PC-3 (cell line): ENCODE data around the gene GADL1. TPM values are rescaled to one million over a fixed set of nuclear protein-coding genes. Genes with fewer than 3 reads are reported as not detected.

Experiments used
- ATAC-seq: fragments of 200-7000 bp; cut with Tn5 transposase; 2 replicates; pipeline ENCODE4 v1.9.1; 2020; ENCODE audit warnings: mild to moderate bottlenecking, moderate library complexity
- BruUV-seq: library from RNA; stranded (reverse); fragments of 400-500 nt; replicated peaks from 2 replicates; lab custom pipeline; 2021; lab: Mats Ljungman, UMichigan
- CTCF ChIA-PET: fragments of 300-600 bp; sonication (Branson Sonifier 250); formaldehyde crosslinking; loops from one replicate; lab custom pipeline; 2022; ENCODE audit warnings: antibody characterized with exemption; lab: Charles Lee
- POLR2A ChIA-PET: fragments of 300-600 bp; sonication (Branson Sonifier 250); formaldehyde crosslinking; loops from one replicate; lab custom pipeline; 2022; ENCODE audit warnings: antibody characterized with exemption; ENCODE audit not compliant: unreplicated experiment; lab: Charles Lee
- DNase-seq: peaks from one replicate; pipeline ENCODE4 v3.0.0-alpha.2; 2015
- H2AFZ ChIP-seq: fragments of 300-600 bp; sonication (generic); 2 replicates; pipeline ENCODE4 v1.6.0; 2016; ENCODE audit warnings: antibody characterized with exemption, low read length
- H3F3A ChIP-seq: fragments of 300-600 bp; sonication (generic); one replicate; pipeline ENCODE4 v1.6.0; 2017; ENCODE audit warnings: antibody characterized with exemption, low read length, control low read depth, mild to moderate bottlenecking; ENCODE audit not compliant: unreplicated experiment
- H3K27ac ChIP-seq: fragments of 300-600 bp; sonication (generic); 2 replicates; pipeline ENCODE4 v1.5.1; 2016; ENCODE audit warnings: mild to moderate bottlenecking, low read length
- H3K27me3 ChIP-seq: fragments of 300-600 bp; sonication (generic); 2 replicates; pipeline ENCODE4 v1.6.1; 2016; ENCODE audit warnings: low read length, mixed read lengths
- H3K36me3 ChIP-seq: fragments of 300-600 bp; sonication (generic); 2 replicates; pipeline ENCODE4 v1.6.1; 2016; ENCODE audit warnings: low read depth, mixed run types, low read length, mixed read lengths
- H3K4me1 ChIP-seq: fragments of 300-600 bp; sonication (generic); 2 replicates; pipeline ENCODE4 v1.5.1; 2016; ENCODE audit warnings: low read length; ENCODE audit not compliant: insufficient read depth
- H3K4me2 ChIP-seq: fragments of 300-600 bp; sonication (generic); 2 replicates; pipeline ENCODE4 v1.6.0; 2016; ENCODE audit warnings: low read length
- H3K4me3 ChIP-seq: fragments of 300-600 bp; sonication (generic); 2 replicates; pipeline ENCODE4 v1.5.1; 2016; ENCODE audit warnings: mild to moderate bottlenecking, low read length, mixed read lengths
- H3K79me2 ChIP-seq: fragments of 300-600 bp; sonication (generic); 2 replicates; pipeline ENCODE4 v1.6.1; 2017; ENCODE audit warnings: low read length, mixed read lengths
- H3K9ac ChIP-seq: fragments of 300-600 bp; sonication (generic); 2 replicates; pipeline ENCODE4 v1.6.0; 2016; ENCODE audit warnings: mild to moderate bottlenecking, low read length
- H3K9me2 ChIP-seq: fragments of 300-600 bp; sonication (generic); replicated peaks from 2 replicates; pipeline ENCODE4 v1.6.1; 2016; ENCODE audit warnings: mixed run types, low read length, mixed read lengths
- H3K9me3 ChIP-seq: fragments of 300-600 bp; sonication (generic); 2 replicates; pipeline ENCODE4 v1.6.1; 2016; ENCODE audit warnings: low read length, mixed read lengths
- H4K20me1 ChIP-seq: fragments of 300-600 bp; sonication (generic); 2 replicates; pipeline ENCODE4 v1.6.1; 2016; ENCODE audit warnings: low read length, mixed read lengths
- CTCF ChIP-seq: fragments of 300-600 bp; sonication (generic); conservative IDR thresholded peaks from 2 replicates; pipeline ENCODE4 v1.5.1; 2017; ENCODE audit warnings: antibody characterized with exemption, low read depth, mild to moderate bottlenecking, low read length
- EZH2 ChIP-seq: fragments of 300-600 bp; sonication (generic); IDR thresholded peaks from one replicate; pipeline ENCODE4 v1.6.1; 2017; ENCODE audit warnings: antibody characterized with exemption, mild to moderate bottlenecking, low read length; ENCODE audit not compliant: unreplicated experiment
- EZH2phosphoT487 ChIP-seq: fragments of 300-600 bp; sonication (generic); IDR thresholded peaks from 2 replicates; pipeline ENCODE4 v1.6.1; 2018; ENCODE audit warnings: mild to moderate bottlenecking, antibody characterized with exemption, low read length, borderline replicate concordance
- intact Hi-C: fragments of 100-400 bp; cut with micrococcal nuclease; formaldehyde crosslinking; loops from 2 replicates; pipeline ENCODE4 v1.9.0; 2023
- total RNA-seq: library from RNA; depleted of rRNA; stranded (reverse); fragments of >200 nt; gene quantifications from 2 replicates; pipeline ENCODE4 v1.2.3, GENCODE V29; 2014

The GADL1 gene
- total RNA-seq, 1 experiment from 2014 or later = not detected

GRCh38 chr3:30691944-30692343 is 202.5 kb downstream of the GADL1 start:
- H2AFZ ChIP-seq = no peak overlapping the region
- peaks cover 49% of the 10 kb centered on the region for H3K4me1 ChIP-seq
- H4K20me1 ChIP-seq = no peaks in the 10 kb centered on the region
- peaks cover 62% of the 10 kb centered on the region for H3K36me3 ChIP-seq
- H3K9ac ChIP-seq = no peak overlapping the region
- no peak for DNase-seq
- ChIA-PET POLR2A (no interaction called here), CTCF (interaction anchor here (0.8 to 2.5 kb wide), 2 partner anchors 60 to 649 kb away, joined by 3 to 10 read pairs; no protein-coding TSS in a partner anchor)
- H3K27ac ChIP-seq = no peak overlapping the region
- H3K79me2 ChIP-seq = peaks cover 20% of the 10 kb centered on the region
- intact Hi-C loops = loop anchor here (10.0 kb wide), 1 partner anchor 677 kb away; no protein-coding TSS in a partner anchor
- H3K9me2 ChIP-seq = no peaks in the 10 kb centered on the region
- no peak for ATAC-seq
- H3F3A ChIP-seq = peaks cover 5% of the 10 kb centered on the region
- no peak overlapping the region for H3K4me2 ChIP-seq
- no peak overlapping the region for H3K4me3 ChIP-seq
- H3K27me3 ChIP-seq = no peaks in the 10 kb centered on the region
- H3K9me3 ChIP-seq = no peaks in the 10 kb centered on the region
- TF ChIP-seq CTCF = no peak
- TF ChIP-seq EZH2 = no peak
- BruUV-seq = no TSS peak

GRCh38 chr3:30691249-30691880 is 203.1 kb downstream of the GADL1 start:
- ChIA-PET POLR2A (no interaction called here), CTCF (interaction anchor here (0.8 to 2.5 kb wide), 2 partner anchors 60 to 649 kb away, joined by 3 to 10 read pairs; no protein-coding TSS in a partner anchor)
- no peaks in the 10 kb centered on the region for H4K20me1 ChIP-seq
- no peak for DNase-seq
- intact Hi-C loops = loop anchor here (10.0 kb wide), 1 partner anchor 677 kb away; no protein-coding TSS in a partner anchor
- TF ChIP-seq EZH2phosphoT487 (no peak), EZH2 (no peak), CTCF (no peak)
- peaks cover 65% of the 10 kb centered on the region for H3K36me3 ChIP-seq
- no peak for ATAC-seq
- H3K9me3 ChIP-seq = no peaks in the 10 kb centered on the region
- no peak overlapping the region for H3K4me3 ChIP-seq
- H3F3A ChIP-seq = peaks cover 5% of the 10 kb centered on the region
- H3K4me2 ChIP-seq = no peak overlapping the region
- H3K27ac ChIP-seq = no peak overlapping the region
- no peak overlapping the region for H2AFZ ChIP-seq
- no peak overlapping the region for H3K9ac ChIP-seq
- H3K4me1 ChIP-seq = peaks cover 49% of the 10 kb centered on the region
- BruUV-seq = no TSS peak
- H3K79me2 ChIP-seq = peaks cover 26% of the 10 kb centered on the region
- H3K27me3 ChIP-seq = no peaks in the 10 kb centered on the region
- H3K9me2 ChIP-seq = no peaks in the 10 kb centered on the region

GRCh38 chr3:30690199-30690598 is 204.3 kb downstream of the GADL1 start:
- BruUV-seq = no TSS peak
- H3K27me3 ChIP-seq = no peaks in the 10 kb centered on the region
- H3K4me1 ChIP-seq = peaks cover 49% of the 10 kb centered on the region
- intact Hi-C loops = loop anchor here (10.0 kb wide), 1 partner anchor 675 kb away; no protein-coding TSS in a partner anchor
- H4K20me1 ChIP-seq = no peaks in the 10 kb centered on the region
- H3K4me2 ChIP-seq = peak overlapping the region; percentile 71; the same call in 1 of the 2 replicates
- H3K36me3 ChIP-seq = peaks cover 65% of the 10 kb centered on the region
- H3K9ac ChIP-seq = 0 out of 2 replicates have a peak overlapping the region, but pooled peaks have one; percentile 57
- ChIA-PET CTCF (no interaction called here), POLR2A (no interaction called here)
- peaks cover 38% of the 10 kb centered on the region for H3K79me2 ChIP-seq
- peaks cover 5% of the 10 kb centered on the region for H3F3A ChIP-seq
- no peak for ATAC-seq
- H3K4me3 ChIP-seq = no peak overlapping the region
- H3K27ac ChIP-seq = peak overlapping the region; percentile 92
- H3K9me2 ChIP-seq = no peaks in the 10 kb centered on the region
- TF ChIP-seq EZH2 (no peak), CTCF (no peak), EZH2phosphoT487 (no peak)
- no peaks in the 10 kb centered on the region for H3K9me3 ChIP-seq
- DNase-seq = no peak
- H2AFZ ChIP-seq = no peak overlapping the region
